Tibial nerve (tissue), 4 donors: ENCODE data around the gene SUPT7L.
A peak's percentile ranks its signal among the peaks of the same experiment; 100 is the strongest.

Source experiments
- CTCF ChIP-seq, 5 experiments: fragments of 200-600 bp in 3 of 5; fragments of 450-650 bp in 2 of 5; sonication (generic) in 3 of 5; IDR thresholded peaks; one replicate each; pipeline ENCODE4 v1.5.1; 2016 to 2019; ENCODE audit warnings: antibody characterized with exemption in 5 of 5, mild to moderate bottlenecking in 3 of 5, moderate library complexity in 2 of 5
- EP300 ChIP-seq, 2 donors: sonication (generic); formaldehyde crosslinking; IDR thresholded peaks; one replicate each; pipeline ENCODE4 v1.6.1; 2017; ENCODE audit warnings: antibody characterized with exemption in 2 of 2, mild to moderate bottlenecking in 1 of 2
- POLR2A ChIP-seq, 2 donors: fragments of 450-650 bp; IDR thresholded peaks; one replicate each; pipeline ENCODE4 v1.6.1; 2017; ENCODE audit warnings: antibody characterized with exemption in 2 of 2, mild to moderate bottlenecking in 2 of 2, moderate library complexity in 2 of 2

- TF ChIP-seq CTCF (IDR thresholded peaks at IDR 0.05): no peak
- no peak for TF ChIP-seq POLR2A (IDR thresholded peaks at IDR 0.05)
- peak; percentile 79 to 89 for TF ChIP-seq EP300 (IDR thresholded peaks at IDR 0.05)
Measured at GRCh38 chr2:27707462-27708256, 44.2 kb upstream of the SUPT7L start.
